Measurements from ENCODE around the gene LAMP1. TPM values are rescaled to one million over a fixed set of nuclear protein-coding genes. Genes with fewer than 3 reads are reported as not detected.

LAMP1 gene
- total RNA-seq, 3 donors from 2014 or later, result 182 to 207 (median 205) TPM

- DNase-seq (no peak), ATAC-seq (no peak)
- H3K9me3 ChIP-seq, result no peaks in the 10 kb centered on the region
- peaks cover 8% of the 10 kb centered on the region for H3K4me1 ChIP-seq (ENCODE audit: low read depth)
- TF ChIP-seq, protein P1, sequence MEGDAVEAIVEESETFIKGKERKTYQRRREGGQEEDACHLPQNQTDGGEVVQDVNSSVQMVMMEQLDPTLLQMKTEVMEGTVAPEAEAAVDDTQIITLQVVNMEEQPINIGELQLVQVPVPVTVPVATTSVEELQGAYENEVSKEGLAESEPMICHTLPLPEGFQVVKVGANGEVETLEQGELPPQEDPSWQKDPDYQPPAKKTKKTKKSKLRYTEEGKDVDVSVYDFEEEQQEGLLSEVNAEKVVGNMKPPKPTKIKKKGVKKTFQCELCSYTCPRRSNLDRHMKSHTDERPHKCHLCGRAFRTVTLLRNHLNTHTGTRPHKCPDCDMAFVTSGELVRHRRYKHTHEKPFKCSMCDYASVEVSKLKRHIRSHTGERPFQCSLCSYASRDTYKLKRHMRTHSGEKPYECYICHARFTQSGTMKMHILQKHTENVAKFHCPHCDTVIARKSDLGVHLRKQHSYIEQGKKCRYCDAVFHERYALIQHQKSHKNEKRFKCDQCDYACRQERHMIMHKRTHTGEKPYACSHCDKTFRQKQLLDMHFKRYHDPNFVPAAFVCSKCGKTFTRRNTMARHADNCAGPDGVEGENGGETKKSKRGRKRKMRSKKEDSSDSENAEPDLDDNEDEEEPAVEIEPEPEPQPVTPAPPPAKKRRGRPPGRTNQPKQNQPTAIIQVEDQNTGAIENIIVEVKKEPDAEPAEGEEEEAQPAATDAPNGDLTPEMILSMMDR (IDR thresholded peaks at IDR 0.05), result no peak
- no peaks in the 10 kb centered on the region for H3K36me3 ChIP-seq (ENCODE audit: low read depth)
- H3K4me3 ChIP-seq, result no peak overlapping the region
- intact Hi-C loops (cut with DNase I, micrococcal nuclease), result no loop called here
Measured at GRCh38 chr13:113361406-113361805, 64.4 kb downstream of the LAMP1 start.

- ATAC-seq (no peak), DNase-seq (no peak)
- H3K9me3 ChIP-seq, result no peaks in the 10 kb centered on the region
- TF ChIP-seq, protein P1 (IDR thresholded peaks at IDR 0.05), result no peak
- no peaks in the 10 kb centered on the region for H3K36me3 ChIP-seq (ENCODE audit: low read depth)
- intact Hi-C loops (cut with DNase I, micrococcal nuclease), result no loop called here
- H3K4me3 ChIP-seq, result no peak overlapping the region
- peaks cover 8% of the 10 kb centered on the region for H3K4me1 ChIP-seq (ENCODE audit: low read depth)
Measured at GRCh38 chr13:113364311-113364889, 67.4 kb downstream of the LAMP1 start.

DNA sequence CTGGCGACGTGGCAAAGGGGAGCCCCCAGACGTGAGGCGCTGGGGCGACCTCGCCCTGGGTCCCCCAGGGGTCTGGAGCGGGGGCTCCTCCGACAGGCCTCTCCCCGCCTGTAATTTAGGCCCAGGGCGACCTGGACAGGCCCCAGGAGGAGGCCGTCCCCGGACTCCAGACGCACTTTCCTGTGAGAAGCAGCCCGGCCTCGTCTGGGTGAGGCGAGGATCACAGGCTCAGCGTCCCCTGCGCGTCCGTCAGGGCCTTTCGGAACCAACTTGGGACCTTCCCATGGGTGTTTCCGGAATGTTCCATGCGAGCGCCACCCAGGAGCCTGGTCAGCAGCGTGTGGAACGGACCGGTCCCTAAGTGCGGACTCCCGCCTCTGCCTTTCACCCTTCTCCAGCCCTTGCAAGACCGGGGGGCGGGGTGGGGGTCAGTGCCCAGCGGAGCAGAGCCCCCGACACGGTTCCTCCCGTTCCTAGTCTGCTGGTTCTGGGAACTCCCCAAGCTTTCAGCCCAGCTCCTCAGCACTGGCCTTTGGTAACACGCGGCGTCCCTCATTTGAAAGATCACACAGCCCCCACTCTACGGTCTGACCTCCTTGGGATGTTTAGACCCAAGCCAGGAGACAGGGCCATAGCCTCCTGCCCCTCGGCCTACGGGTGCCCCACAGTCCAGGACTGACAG, 68.0 kb downstream of the LAMP1 start:
- peak in 2 of 3 donors; percentile 38 to 63 for DNase-seq

GRCh38 chr13:113365583-113365970, 68.5 kb downstream of the LAMP1 start:
- DNase-seq, result no peak
- H3K36me3 ChIP-seq (ENCODE audit: low read depth), result no peaks in the 10 kb centered on the region
- intact Hi-C loops (cut with DNase I, micrococcal nuclease), result no loop called here
- no peak overlapping the region for H3K4me3 ChIP-seq
- TF ChIP-seq, protein P1 (IDR thresholded peaks at IDR 0.05), result no peak
- peaks cover 8% of the 10 kb centered on the region for H3K4me1 ChIP-seq (ENCODE audit: low read depth)
- ATAC-seq, result no peak
- H3K9me3 ChIP-seq, result no peaks in the 10 kb centered on the region

More for the DNA sequence above, 68.0 kb downstream of the LAMP1 start:
- peaks cover 8% of the 10 kb centered on the region for H3K4me1 ChIP-seq (ENCODE audit: low read depth)
- H3K4me3 ChIP-seq, result no peak overlapping the region
- intact Hi-C loops (cut with DNase I, micrococcal nuclease), result no loop called here
- ATAC-seq, result no peak
- H3K36me3 ChIP-seq (ENCODE audit: low read depth), result no peaks in the 10 kb centered on the region
- H3K9me3 ChIP-seq, result no peaks in the 10 kb centered on the region
- TF ChIP-seq, protein P1 (IDR thresholded peaks at IDR 0.05), result no peak

- Histone ChIP-seq H3K4me3 (no peak overlapping the region), H3K36me3 (ENCODE audit: low read depth) (no peaks in the 10 kb centered on the region), H3K4me1 (ENCODE audit: low read depth) (peaks cover 8% of the 10 kb centered on the region), H3K9me3 (no peaks in the 10 kb centered on the region)
- DNase-seq (no peak), ATAC-seq (no peak)
- TF ChIP-seq, protein P1 (IDR thresholded peaks at IDR 0.05), result no peak
- intact Hi-C loops (cut with DNase I, micrococcal nuclease), result no loop called here
Measured at GRCh38 chr13:113365971-113366588, 69.0 kb downstream of the LAMP1 start.

Measured in mucosa of descending colon (tissue), 3 donors.